Lower lobe of right lung (tissue), 2 donors: ENCODE measurements around the gene STK24. TPM values are rescaled to one million over a fixed set of nuclear protein-coding genes. Genes with fewer than 3 reads are reported as not detected.

Experiments
- ATAC-seq, 2 donors: fragments of 200-7000 bp; cut with Tn5 transposase; one replicate each; pipeline ENCODE4 v1.9.1; 2020 to 2022; ENCODE audit warnings: mild to moderate bottlenecking in 2 of 2, moderate library complexity in 2 of 2
- DNase-seq: peaks from one replicate; pipeline ENCODE4 v3.0.0-alpha.2; 2020
- H3K27ac ChIP-seq: fragments of 200-600 bp; one replicate; pipeline ENCODE4 v1.8.0; 2022
- H3K27me3 ChIP-seq: fragments of 200-600 bp; one replicate; pipeline ENCODE4 v1.8.0; 2022; ENCODE audit warnings: low read depth
- H3K36me3 ChIP-seq: fragments of 200-600 bp; one replicate; pipeline ENCODE4 v1.8.0; 2022; ENCODE audit warnings: mild to moderate bottlenecking
- H3K4me1 ChIP-seq: fragments of 200-600 bp; one replicate; pipeline ENCODE4 v1.8.0; 2022
- H3K4me3 ChIP-seq: fragments of 200-600 bp; one replicate; pipeline ENCODE4 v1.8.0; 2022; ENCODE audit warnings: mild to moderate bottlenecking
- H3K9me3 ChIP-seq: fragments of 200-600 bp; one replicate; pipeline ENCODE4 v1.8.0; 2022
- CTCF ChIP-seq: fragments of 200-600 bp; IDR thresholded peaks from one replicate; pipeline ENCODE4 v1.8.0; 2022; ENCODE audit warnings: antibody characterized with exemption, mild to moderate bottlenecking
- intact Hi-C: fragments of 100-400 bp; cut with DNase I; formaldehyde crosslinking; loops from one replicate; pipeline ENCODE4 v1.11.0; 2022
- total RNA-seq: library from RNA; stranded (reverse); fragmentation: NEBNext Ultra II Directional; extraction: Animal tissue kit (Norgen Biotek cat#: 25700); gene quantifications from one replicate; pipeline ENCODE4 v1.2.1, GENCODE V29; 2021
- donor health status: DM: no; HTN: yes; CAD: no; lungs with severe emphysema.

Gene STK24
- total RNA-seq, 1 donor from 2014 or later, result 94.5 TPM

GRCh38 chr13:98523455-98524102 is 53.3 kb downstream of the STK24 start:
- Histone ChIP-seq H3K27ac (no peak overlapping the region), H3K36me3 (peaks cover 3% of the 10 kb centered on the region), H3K4me3 (no peak overlapping the region), H3K9me3 (no peaks in the 10 kb centered on the region), H3K4me1 (peaks cover 58% of the 10 kb centered on the region), H3K27me3 (no peaks in the 10 kb centered on the region)
- intact Hi-C loops, result no loop called here
- DNase-seq, result no peak
- ATAC-seq, result no peak
- TF ChIP-seq CTCF, result no peak

GRCh38 chr13:98522371-98522770 is 54.5 kb downstream of the STK24 start:
- Histone ChIP-seq H3K4me3 (no peak overlapping the region), H3K9me3 (no peaks in the 10 kb centered on the region), H3K27ac (no peak overlapping the region), H3K36me3 (peaks cover 9% of the 10 kb centered on the region), H3K27me3 (no peaks in the 10 kb centered on the region), H3K4me1 (peaks cover 55% of the 10 kb centered on the region)
- intact Hi-C loops, result no loop called here
- ATAC-seq (no peak), DNase-seq (no peak)
- TF ChIP-seq CTCF, result no peak

GRCh38 chr13:98521461-98522247 is 55.3 kb downstream of the STK24 start:
- Histone ChIP-seq H3K36me3 (peaks cover 9% of the 10 kb centered on the region), H3K4me1 (peaks cover 52% of the 10 kb centered on the region), H3K9me3 (no peaks in the 10 kb centered on the region), H3K27ac (no peak overlapping the region), H3K4me3 (no peak overlapping the region), H3K27me3 (no peaks in the 10 kb centered on the region)
- intact Hi-C loops, result no loop called here
- DNase-seq, result no peak
- no peak for ATAC-seq
- TF ChIP-seq CTCF, result no peak

- no peak overlapping the region for H3K4me3 ChIP-seq
- ATAC-seq (no peak), DNase-seq (no peak)
- TF ChIP-seq CTCF, result no peak
- H3K9me3 ChIP-seq, result no peaks in the 10 kb centered on the region
- H3K27me3 ChIP-seq, result no peaks in the 10 kb centered on the region
- intact Hi-C loops, result no loop called here
- H3K36me3 ChIP-seq, result peaks cover 13% of the 10 kb centered on the region
- peaks cover 45% of the 10 kb centered on the region for H3K4me1 ChIP-seq
- H3K27ac ChIP-seq, result no peak overlapping the region
Observed at GRCh38 chr13:98520674-98521449, 56.0 kb downstream of the STK24 start.

- Histone ChIP-seq H3K27ac (no peak overlapping the region), H3K27me3 (no peaks in the 10 kb centered on the region), H3K9me3 (no peaks in the 10 kb centered on the region), H3K36me3 (peaks cover 13% of the 10 kb centered on the region), H3K4me3 (no peak overlapping the region), H3K4me1 (peaks cover 36% of the 10 kb centered on the region)
- TF ChIP-seq CTCF, result no peak
- intact Hi-C loops, result no loop called here
- ATAC-seq, result no peak
- no peak for DNase-seq
Observed at GRCh38 chr13:98519976-98520375, 56.9 kb downstream of the STK24 start.
